ENCODE data around the gene PRKAB1.
"Not testable (repeated sequence)": the region's sequence is repeated elsewhere in the genome, so short reads cannot be mapped to it uniquely, and the experiment has no call there.

PRKAB1 gene

DNA sequence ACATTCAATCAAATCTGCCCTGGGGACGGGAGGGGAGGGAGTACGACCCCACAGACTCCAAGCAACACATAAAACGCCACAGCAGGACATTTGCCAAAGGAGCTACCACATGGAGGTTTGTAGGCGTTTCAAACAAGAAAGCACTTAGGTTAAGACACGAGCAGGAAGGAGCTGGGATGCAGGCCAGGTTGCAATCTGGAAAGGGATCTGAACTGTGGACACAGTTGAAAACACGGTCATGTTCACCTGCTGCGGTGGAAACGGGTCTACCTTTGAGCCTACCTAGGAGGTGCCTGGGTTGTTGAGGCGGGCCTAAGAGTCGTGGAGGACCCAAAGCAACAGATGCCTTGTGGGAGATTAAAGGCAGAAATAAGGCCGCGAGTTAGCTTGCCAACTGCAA is 18.4 kb downstream of the PRKAB1 start:
- no peak for DNase-seq

DNA sequence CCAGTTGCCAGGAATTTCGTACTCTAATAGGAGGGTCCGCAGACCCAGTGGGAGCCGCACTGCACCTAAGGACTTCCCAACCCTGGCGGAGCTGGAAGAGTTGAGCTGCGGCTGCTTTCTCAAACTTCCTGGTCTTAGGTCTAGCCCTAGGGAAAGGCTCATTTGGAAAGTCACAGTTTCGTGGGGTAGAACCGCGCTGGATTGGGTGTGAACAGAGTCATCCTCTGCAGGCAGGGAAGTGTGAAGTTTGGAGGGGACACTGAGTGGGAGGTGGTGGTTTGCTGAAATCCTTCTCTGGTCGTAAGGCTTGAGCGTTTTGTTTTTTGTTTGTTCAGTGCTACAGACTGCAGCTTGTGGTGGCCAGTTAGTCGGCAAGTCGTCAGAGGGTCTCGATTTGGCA is 18.8 kb downstream of the PRKAB1 start:
- no peak for DNase-seq

DNA sequence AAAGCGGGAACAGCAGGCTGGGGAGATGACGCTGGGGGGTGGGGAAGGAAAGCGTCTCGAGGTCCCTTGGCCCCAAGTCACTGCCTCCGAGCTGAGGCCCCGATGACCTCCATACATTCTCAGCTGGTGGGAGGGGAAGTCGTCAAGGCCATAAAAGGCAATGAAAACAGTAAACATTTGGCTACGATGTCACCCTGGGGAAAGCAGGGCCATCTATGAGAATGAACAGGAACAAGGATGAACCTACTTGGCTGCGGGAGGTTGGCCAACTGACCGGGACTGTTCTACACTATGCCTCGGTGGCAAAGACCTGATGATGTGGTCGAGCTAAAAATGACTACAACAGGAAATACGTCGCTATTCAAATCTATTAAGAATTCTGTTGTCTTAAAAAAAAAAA is 19.5 kb downstream of the PRKAB1 start:
- no peak for DNase-seq

DNA sequence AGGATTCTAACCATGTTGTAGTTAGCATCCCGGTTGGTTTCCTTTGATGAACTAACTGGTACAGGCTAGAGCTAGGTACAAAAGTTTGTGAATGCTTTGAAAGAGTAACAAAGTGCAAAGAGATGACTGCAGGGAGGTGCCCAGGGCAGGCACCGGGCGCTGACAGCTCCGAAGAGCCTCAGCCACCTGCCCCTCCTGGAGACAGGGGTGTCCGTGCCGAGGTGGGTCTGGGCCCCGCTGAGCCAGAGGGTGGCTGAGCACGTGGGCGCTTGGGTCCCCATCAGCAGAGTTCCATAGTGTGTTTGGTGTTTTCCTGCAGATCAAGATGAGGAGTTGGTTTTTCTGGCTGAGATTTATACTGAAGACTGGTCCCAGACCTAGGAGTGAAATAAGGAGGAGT is 19.9 kb downstream of the PRKAB1 start:
- DNase-seq: no peak

DNA sequence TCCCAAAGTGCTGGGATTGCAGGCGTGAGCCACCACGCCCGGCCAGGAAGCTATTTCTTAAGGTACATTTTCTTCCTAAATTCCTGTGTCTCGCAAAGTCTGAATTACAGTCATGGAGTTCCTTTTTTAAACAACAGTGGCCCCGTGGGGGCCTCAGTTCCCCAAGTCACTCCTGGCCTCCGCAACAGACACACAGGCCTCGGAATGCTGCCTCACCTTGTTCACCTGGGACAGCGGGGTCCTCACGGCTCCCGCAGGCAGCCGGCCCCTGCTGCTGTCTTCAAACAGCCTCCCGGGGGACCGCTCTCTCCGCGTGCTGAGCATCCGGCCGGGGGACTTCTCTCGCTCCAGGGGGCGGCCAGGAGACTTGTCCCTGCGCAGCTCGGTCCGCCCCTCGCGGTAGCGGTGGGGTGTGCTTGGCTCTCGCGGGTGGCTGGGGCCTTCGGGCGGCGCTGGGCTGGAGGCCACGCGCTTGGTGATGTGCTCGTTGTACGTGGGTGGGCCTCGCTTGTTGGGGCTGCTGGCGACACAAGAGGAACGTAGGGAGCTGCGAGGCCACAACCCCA is 22.1 kb downstream of the PRKAB1 start:
- no peak for DNase-seq

DNA sequence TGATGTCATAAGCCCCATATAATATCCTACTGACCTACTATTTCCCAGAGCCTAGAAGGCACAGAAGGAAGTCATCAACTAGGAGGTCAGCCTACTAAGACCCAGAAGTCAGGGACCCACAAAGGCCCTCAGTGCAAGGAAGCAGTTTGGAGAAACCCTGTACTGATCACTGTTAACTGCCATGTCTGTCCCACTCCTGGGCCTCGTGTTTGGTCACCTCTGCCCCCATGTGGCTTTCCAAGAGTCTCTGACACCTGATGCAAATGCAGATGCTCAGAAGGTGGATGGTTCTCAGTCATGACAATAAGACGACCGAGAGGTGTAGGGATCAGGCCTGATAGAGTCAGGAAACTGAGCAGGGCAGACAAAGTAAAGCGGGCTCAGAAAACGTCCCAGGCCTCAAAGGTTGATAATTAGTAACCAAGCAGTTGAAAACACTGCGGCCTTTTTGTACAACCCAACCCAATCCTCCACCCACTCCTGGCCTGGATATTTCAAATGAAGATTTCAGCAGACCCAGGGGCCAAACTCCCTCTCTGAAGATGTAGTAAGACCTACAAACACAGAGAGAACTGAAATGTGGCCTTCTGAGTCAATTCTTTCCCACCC is 23.4 kb downstream of the PRKAB1 start:
- DNase-seq: no peak

DNA sequence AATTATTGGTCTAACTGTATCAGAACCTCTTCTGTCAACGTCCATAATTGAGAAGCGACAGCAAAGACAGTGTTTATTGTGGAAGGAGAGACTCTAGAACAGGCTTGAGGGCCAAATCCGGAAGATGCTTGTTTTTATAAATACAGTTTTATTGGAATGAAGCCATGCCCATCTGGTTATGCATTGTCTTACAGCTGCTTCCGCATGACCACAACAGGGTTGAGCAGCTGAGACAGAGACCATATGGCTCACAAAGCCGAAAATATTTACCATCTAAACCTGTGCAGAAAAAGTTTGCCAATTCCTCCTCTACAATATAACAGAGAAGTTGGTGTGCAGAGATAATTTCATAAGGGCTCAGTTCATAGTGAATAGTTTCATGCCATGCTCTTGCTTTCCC is 24.5 kb downstream of the PRKAB1 start:
- no peak for DNase-seq

DNA sequence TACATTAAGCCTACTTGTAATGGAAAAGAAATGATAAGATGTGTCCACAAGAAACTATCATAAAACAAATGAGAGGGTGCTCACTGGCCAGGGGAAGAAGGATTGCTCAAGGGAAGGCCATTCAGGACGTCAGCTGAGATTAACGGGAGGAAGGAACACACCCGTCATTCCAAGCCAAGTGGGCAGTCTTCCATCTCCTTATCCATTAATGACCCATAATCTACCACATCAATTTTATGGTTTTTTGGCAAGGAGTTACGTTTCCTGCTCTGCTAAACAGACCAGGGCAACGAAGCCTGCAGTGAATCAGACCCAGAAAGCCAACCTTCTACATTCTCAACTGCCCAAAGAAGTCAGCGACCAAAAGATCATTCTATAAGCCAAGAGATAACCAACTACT is 25.1 kb downstream of the PRKAB1 start:
- no peak for DNase-seq

DNA sequence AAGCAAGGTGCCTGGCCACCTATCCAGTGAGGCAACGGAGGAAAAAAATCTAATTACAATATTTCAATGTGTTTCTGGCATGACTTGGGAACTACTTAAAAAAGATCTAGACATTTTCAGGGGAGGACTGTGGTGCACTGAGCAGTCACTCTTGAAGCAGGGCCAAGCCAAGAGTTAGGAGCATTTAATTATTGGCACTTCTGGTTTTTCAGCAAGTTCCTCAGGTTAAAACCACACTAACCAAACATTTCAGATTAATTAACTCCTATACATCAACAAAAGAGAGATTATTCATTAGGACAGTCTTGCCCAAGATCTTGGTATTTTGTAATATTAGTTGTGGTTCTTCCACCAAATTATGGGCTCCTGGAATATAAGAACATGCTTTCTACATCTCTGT is 25.6 kb downstream of the PRKAB1 start:
- DNase-seq: no peak

DNA sequence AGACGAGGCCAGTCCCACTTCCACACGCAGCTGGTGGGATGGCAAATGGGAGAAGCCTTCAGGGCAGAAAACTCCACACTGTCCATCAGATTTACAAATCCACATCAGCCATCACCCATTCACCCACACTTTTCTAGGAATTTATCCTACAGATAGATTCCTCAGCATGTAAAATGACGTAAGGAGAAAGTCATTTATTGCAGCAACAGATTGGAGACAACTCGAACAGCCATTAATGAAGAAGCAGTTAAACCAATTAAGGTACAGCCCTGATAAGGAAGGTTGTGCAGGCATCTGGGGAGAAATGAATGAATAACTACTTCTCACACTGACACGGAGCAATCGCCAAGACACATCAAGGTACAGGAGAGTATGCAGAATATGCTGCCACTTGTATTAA is 26.2 kb downstream of the PRKAB1 start:
- DNase-seq: no peak

DNA sequence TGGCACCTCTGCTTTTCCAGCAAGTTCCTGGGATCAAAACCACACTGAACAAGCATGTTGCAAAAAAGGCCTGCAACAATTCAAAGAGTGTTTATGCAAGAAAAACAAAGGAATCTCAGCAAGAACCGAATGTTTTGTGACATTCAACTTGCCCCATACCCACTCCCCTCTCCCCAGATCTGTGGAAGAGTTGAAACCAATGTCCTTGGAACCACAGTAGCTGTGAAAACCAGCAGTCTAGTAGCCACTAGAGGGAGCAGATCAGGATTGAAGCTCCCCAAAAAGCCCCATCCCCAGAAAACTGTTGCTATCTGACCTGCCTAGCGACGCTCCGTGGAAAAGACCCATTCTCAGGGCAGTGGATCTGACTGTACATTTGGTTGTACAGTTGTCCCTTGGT is 27.1 kb downstream of the PRKAB1 start:
- no peak for DNase-seq

DNA sequence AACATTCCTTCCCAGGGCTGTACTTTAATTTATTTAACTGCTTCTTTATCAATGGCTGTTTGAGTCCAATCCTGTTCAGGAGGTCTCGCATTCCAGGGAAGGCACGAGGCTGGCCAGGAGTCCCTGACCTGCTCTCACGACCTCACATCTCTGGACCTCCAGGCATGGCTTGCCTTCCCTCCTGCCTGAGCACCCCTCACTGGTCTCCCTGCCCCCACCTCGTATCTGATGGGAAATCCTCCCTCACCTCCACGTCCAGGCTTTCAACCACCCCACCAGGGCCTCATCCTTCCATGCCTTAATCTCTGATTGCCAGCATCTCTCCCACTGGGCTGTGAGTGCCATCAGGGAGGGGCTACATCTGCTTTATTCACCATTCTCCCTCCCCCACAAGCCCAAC is 29.0 kb downstream of the PRKAB1 start:
- no peak for DNase-seq

DNA sequence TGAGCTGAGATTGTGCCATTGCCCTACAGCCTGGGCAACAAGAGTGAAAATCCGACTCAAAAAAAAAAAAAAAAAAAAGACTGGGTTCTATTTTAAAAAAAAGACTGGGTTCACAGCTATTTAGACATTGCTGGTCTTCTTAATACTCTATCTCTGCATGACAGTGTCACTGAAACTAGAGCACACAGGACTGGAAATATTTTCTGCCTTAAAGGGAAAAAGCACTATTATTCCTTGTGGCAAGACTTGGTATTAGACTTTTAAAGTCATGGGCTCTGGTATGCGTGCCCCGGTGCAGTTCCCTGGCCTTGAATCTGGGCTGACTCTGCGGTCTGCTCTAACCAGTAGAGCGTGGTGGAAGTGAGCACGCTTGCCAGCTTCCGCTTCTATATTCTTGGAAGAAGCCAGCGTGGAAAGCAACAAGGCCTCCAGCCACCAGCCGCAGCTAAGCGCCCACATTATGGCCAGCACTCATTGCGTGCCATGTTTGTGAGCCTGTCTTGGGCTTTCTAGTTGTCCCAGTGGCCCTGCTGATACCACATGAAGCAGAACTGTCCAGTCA is 31.3 kb downstream of the PRKAB1 start:
- DNase-seq: no peak

DNA sequence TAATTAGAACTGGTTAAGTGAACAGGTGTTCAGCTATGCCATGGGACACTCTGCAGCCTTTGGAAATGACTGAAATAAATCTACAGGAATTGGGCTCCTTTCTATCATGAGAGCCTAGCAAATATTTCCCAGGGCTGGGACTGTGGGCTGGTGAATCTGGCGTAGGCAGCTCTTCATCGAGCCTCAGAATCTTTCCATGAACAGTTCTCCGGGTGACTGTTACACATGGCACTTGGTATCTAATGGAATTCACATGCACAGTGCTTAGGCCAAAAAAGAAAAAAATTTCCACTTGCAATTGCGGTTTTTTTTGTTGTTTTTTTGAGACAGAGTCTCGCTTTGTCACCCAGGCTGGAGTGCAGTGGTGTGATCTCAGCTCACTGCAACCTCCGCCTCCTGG is 32.1 kb downstream of the PRKAB1 start:
- no peak for DNase-seq

DNA sequence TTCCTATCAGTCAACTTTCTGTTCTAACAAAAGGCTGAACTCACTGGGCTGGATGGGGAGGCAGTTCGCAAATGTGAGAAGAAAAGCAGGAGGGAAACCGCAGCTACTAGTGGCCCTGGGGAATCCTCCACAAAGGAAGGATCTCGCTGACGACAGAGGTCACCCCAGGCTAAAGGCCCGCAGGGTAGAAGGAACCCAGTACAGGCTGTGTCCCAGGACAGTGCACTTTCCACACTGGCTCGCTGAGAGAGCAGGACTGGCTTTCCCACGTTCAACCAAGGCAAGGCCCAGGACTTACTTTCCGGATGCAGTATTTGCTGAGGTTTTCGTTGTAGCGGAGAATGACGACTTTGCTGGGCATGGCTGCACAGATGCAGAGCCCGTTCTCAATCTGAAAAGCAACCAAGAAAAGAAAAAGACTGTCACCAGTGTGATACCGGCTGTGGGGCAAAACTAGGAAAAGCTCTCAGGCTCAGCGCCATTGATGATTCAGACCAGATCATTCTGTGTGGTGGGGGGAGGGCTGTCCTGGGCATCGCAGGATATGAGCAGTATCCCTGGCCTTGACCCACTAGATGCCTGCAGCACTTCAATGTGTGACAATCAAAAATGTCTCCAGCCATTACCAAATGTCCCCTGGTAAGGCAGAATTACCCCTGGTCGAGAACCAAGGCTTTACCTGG is 36.3 kb downstream of the PRKAB1 start:
- no peak for DNase-seq

DNA sequence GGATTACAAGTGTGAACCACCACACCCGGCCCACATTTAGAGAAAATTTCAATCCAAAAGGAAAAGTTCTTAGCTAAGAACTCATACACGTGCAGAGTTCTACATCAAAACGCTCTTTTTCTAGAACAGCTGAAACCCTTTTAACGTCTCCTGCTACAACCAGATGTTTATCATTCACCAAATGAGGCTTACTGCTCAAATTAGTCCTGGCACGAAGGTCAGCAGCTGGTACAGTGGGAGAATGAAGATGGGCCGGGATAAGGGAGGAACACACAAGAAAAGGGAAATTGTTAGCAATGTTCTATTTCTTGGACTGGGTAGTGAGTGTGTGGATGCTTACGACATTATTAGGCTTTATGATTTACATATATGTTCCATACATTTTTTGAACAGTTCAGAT is 37.2 kb downstream of the PRKAB1 start:
- DNase-seq: no peak

DNA sequence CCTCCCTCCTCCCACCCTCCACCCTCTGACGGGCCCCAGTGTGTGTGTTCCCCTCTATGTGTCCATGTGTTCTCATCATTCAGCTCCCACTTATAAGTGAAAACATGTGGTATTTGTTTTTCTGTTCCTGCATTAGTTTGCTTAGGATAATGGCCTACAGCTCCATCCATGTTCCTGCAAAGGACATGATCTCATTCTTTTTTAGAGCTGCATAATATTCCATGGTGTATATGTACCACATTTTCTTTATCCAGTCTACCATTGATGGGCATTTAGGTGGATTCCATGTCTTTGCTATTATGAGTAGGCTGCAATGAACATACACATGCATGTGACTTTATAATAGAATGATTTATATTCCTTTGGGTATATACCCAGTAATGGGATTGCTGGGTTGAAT is 38.5 kb downstream of the PRKAB1 start:
- not testable (repeated sequence) for DNase-seq

DNA sequence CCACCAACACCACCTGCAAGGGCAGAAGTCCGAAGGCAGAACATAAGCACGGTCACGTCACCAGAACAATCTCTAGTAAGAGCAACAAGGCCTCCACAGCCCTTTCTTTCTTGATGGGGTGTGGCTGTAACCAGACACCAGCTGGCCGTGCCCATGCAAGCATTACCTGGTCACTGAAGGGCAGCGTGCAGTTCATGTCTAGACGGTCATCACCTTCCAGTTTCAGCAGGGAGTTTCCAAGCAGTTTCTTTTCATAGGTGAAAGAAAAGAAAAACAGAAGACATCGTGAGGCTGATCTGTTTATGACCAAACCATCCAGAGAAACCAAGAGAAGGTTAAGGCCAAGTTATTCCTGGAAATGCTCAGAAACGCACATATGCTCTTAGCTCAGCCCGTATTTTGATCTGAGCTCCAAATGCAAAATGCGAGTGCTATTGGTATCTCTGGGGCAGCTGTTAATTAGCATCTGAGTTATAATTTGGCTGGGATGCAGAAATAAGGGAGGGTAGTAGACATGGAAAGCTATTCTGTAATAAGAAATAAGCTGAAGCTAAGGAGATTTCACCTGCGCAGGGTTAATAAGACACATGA is 42.5 kb downstream of the PRKAB1 start:
- no peak for DNase-seq

DNA sequence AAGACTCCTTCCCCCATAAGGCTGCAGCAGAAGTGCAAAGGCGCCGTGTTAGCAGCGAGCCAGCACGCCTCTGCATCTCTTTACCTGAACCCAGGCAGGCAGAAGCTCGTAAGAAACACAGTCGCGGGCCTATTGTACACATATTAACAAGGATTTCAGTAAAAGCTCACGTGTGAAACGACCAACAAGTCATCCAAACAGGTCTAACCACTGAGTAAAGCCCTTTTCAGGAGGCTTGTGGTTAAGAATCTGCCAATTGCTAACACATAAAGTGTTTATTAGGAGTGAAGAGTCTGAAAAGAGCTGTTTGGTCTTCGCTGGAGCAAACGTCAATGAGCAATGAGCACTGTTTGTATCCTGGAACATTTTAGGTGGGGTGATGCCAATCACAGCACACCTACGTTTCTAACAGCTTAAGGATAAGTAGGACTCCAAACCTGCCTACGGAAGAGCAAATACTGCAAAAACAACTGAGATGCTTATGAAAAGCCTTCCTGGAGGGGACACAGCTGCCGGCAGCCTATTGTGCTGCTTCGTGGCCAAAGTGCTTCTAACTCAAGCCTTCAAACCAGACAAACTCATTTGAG is 43.1 kb downstream of the PRKAB1 start:
- no peak for DNase-seq

DNA sequence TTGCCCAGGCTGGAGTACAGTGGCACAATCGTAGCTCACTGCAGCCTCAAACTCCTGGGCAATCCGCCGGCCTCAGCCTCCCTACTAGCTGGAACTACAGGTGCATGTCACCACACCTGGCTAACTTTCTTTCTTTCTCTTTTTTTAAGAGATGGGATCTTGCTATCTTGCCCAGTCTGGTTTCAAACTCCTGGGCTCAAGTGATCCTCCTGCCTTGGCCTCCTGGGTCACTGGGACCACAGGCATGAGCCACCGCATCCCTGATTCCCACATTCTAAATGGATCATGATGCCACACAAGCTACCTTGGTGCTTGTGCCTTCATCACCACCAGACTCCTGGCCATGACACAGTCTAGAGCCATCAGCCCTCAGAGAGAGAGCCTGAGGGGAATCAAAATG is 43.8 kb downstream of the PRKAB1 start:
- DNase-seq: no peak

DNA sequence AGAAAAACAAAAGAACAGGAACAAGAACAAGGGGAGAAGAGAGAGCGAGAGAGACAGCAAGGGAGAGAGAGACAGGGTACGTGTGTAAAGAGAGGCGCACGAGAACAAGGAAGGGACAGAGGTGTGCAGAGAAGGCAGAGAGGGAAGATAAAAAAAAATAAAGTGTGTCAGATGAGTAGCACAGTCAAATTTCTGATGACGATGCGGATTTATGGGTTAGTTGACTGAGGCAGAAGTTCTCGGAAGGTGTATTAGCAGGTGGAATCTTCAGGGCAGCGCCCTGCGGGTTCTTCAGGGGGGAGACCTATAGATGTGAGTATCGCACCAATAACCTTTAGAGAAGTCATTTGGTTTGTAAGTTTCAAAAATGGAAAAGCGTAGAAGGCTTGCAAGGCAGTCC is 44.8 kb downstream of the PRKAB1 start:
- no peak for DNase-seq

DNA sequence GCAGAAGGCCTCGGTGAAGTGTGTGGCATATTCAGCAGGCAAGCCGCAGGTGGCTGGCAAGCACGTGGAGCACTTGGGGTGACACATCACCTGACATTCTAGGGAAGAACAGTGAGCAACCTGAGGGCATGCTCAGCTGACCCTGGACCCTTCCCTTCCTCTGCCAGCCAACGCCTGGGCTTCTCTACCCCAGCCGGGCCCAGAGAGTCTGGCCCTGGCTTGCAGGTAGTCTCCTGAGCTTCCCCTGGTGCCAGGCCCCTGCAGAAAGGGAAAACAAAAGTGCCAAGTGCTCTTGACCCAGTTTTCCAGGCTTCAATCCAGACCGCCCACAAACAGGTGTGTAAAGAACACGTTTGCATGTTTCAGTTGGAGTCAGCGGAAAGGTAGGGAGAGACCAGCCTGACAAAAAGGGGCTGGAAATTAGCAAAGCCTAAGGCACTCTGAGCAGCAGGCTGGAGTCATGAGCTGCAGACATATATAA is 45.7 kb downstream of the PRKAB1 start:
- DNase-seq: no peak

DNA sequence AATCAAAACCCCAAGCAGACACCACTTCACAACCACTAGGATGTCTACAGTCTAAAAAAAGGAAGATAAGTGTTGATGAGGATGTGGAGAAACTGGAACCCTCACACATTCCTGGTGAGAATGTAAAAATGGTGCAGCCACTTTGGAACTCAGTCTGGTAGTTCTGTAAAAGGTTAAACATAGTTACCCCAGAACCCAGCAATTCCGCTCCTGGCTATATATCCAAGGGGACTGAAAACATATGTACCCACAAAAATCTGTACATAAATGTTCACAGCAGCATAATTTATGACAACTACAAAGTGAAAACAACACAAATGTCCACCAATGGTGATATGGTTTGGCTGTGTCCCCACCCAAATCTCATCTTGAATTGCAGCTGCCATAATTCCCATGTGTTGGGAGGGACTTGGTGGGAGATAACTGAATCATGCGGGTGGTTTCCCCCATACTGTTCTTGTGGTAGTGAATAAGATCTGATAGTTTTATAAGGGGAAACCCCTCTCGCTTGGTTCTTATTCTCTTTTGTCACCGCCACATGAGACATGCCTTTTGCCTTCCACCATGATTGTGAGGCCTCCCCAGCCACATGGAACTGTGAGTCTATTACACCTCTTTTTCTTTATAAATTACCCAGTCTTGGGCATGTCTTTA is 46.8 kb downstream of the PRKAB1 start:
- no peak for DNase-seq

All from activated CD4-positive, alpha-beta T cell treated with anti-CD3 and anti-CD28 coated beads, Interleukin-2, amount 50 U/mL, for 1 hour (primary cell).